IMR-90 (cell line): ENCODE results near the gene ZGRF1. TPM values are rescaled to one million over a fixed set of nuclear protein-coding genes. Genes with fewer than 3 reads are reported as not detected.

Experiments used
- ATAC-seq: fragments of 200-7000 bp; cut with Tn5 transposase; 2 replicates; pipeline ENCODE4 v1.9.1; 2020; ENCODE audit warnings: low read depth, mild to moderate bottlenecking, moderate library complexity
- BruUV-seq: library from RNA; stranded (reverse); fragments of 400-500 nt; replicated peaks from 2 replicates; lab custom pipeline; 2021; lab: Mats Ljungman, UMichigan
- CTCF ChIA-PET: fragments of 300-600 bp; formaldehyde crosslinking; extraction: SDS; loops from one replicate; lab custom pipeline; 2021; ENCODE audit warnings: antibody characterized with exemption; lab: Yijun Ruan, JAX
- POLR2A ChIA-PET: fragments of 300-600 bp; sonication (Branson Sonifier 250); formaldehyde crosslinking; loops from one replicate; lab custom pipeline; 2022; ENCODE audit warnings: antibody characterized with exemption; ENCODE audit not compliant: unreplicated experiment; lab: Charles Lee
- DNase-seq: peaks from one replicate; pipeline ENCODE4 v3.0.0; 2013
- H2AFZ ChIP-seq: replicated peaks from 2 replicates; pipeline ENCODE3; 2013; ENCODE audit warnings: low read length, mild to moderate bottlenecking; ENCODE audit not compliant: poor library complexity
- H2AK5ac ChIP-seq: 2 replicates; pipeline ENCODE4 v1.6.1; 2013; ENCODE audit warnings: low read depth, low read length, inconsistent platforms
- H2AK9ac ChIP-seq: replicated peaks from 2 replicates; pipeline ENCODE3; 2013; ENCODE audit warnings: mild to moderate bottlenecking, low read depth, low read length, moderate library complexity; ENCODE audit not compliant: poor library complexity
- H2BK120ac ChIP-seq: 2 replicates; pipeline ENCODE4 v1.6.1; 2013; ENCODE audit warnings: low read depth, low read length, inconsistent platforms
- H2BK15ac ChIP-seq: 3 replicates; pipeline ENCODE4 v1.6.1; 2013; ENCODE audit warnings: low read depth, low read length, inconsistent platforms
- H2BK20ac ChIP-seq: 2 replicates; pipeline ENCODE4 v1.6.1; 2013; ENCODE audit warnings: low read depth, mild to moderate bottlenecking, inconsistent platforms, low read length, moderate library complexity
- H2BK5ac ChIP-seq: 2 replicates; pipeline ENCODE4 v1.6.1; 2013; ENCODE audit warnings: mild to moderate bottlenecking, low read depth, low read length, inconsistent platforms; ENCODE audit not compliant: poor library complexity, severe bottlenecking
- H3K14ac ChIP-seq: replicated peaks from 2 replicates; pipeline ENCODE4 v1.6.1; 2013; ENCODE audit warnings: low read depth, low read length, inconsistent platforms
- H3K18ac ChIP-seq: 2 replicates; pipeline ENCODE4 v1.6.1; 2013; ENCODE audit warnings: low read depth, low read length, control low read depth
- H3K23ac ChIP-seq: 2 replicates; pipeline ENCODE4 v1.6.1; 2013; ENCODE audit warnings: low read depth, low read length, inconsistent platforms
- H3K27ac ChIP-seq: 2 replicates; pipeline ENCODE4 v1.5.1; 2013; ENCODE audit warnings: mild to moderate bottlenecking, control low read depth, low read length; ENCODE audit not compliant: insufficient read depth
- H3K27me3 ChIP-seq: 2 replicates; pipeline ENCODE4 v1.6.1; 2013; ENCODE audit warnings: low read length; ENCODE audit not compliant: control insufficient read depth, insufficient read depth
- H3K36me3 ChIP-seq: 2 replicates; pipeline ENCODE4 v1.6.1; 2013; ENCODE audit warnings: low read length, mixed read lengths; ENCODE audit not compliant: control insufficient read depth, insufficient read depth
- H3K4ac ChIP-seq: 2 replicates; pipeline ENCODE4 v1.6.1; 2013; ENCODE audit warnings: low read depth, low read length, inconsistent platforms
- H3K4me1 ChIP-seq: 2 replicates; pipeline ENCODE4 v1.6.1; 2013; ENCODE audit warnings: low read length, mixed read lengths; ENCODE audit not compliant: control insufficient read depth, insufficient read depth
- H3K4me2 ChIP-seq: 2 replicates; pipeline ENCODE4 v1.6.1; 2013; ENCODE audit warnings: low read depth, mild to moderate bottlenecking, control low read depth, low read length, moderate library complexity
- H3K4me3 ChIP-seq: 2 replicates; pipeline ENCODE4 v1.5.1; 2013; ENCODE audit warnings: low read depth, mild to moderate bottlenecking, control low read depth, low read length, moderate library complexity; ENCODE audit not compliant: insufficient read depth
- H3K56ac ChIP-seq: 2 replicates; pipeline ENCODE4 v1.6.1; 2013; ENCODE audit warnings: low read length, inconsistent platforms; ENCODE audit not compliant: insufficient read depth; ENCODE audit errors: extremely low read depth
- H3K79me1 ChIP-seq, 2 experiments: 2 replicates each; pipeline ENCODE4 v1.6.1; 2013; ENCODE audit warnings: low read length in 2 of 2, inconsistent platforms in 1 of 2, low read depth in 1 of 2
- H3K9ac ChIP-seq: 2 replicates; pipeline ENCODE4 v1.6.1; 2013; ENCODE audit warnings: low read depth, low read length, control low read depth
- H3K9me1 ChIP-seq: 2 replicates; pipeline ENCODE4 v1.6.1; 2013; ENCODE audit warnings: low read length, inconsistent platforms; ENCODE audit not compliant: insufficient read depth
- H3K9me3 ChIP-seq: 2 replicates; pipeline ENCODE4 v1.6.1; 2013; ENCODE audit warnings: low read length; ENCODE audit not compliant: control insufficient read depth, insufficient read depth
- H4K20me1 ChIP-seq: 2 replicates; pipeline ENCODE4 v1.6.1; 2013; ENCODE audit warnings: low read length, inconsistent platforms; ENCODE audit not compliant: insufficient read depth
- H4K5ac ChIP-seq: 2 replicates; pipeline ENCODE4 v1.6.1; 2013; ENCODE audit warnings: mild to moderate bottlenecking, low read depth, low read length, control low read depth
- H4K8ac ChIP-seq, 2 experiments: 2 replicates each; pipeline ENCODE4 v1.6.1; 2013; ENCODE audit warnings: low read depth in 2 of 2, low read length in 2 of 2, control low read depth in 1 of 2, inconsistent platforms in 1 of 2
- H4K91ac ChIP-seq: 2 replicates; pipeline ENCODE4 v1.6.1; 2013; ENCODE audit warnings: low read depth, low read length, inconsistent platforms; ENCODE audit not compliant: insufficient read depth
- USF2 ChIP-seq: fragments of 150-350 bp; IDR thresholded peaks from 2 replicates; pipeline ENCODE4 v1.6.1; 2017; ENCODE audit warnings: mild to moderate bottlenecking, antibody characterized with exemption, low read length, low read depth
- WGBS, 2 experiments: methylation state at CpG; one replicate each; pipeline versions ENCODE4 v1.1.5 to v1.1.7; 2013; ENCODE audit warnings: missing lambda C conversion rate in 2 of 2; ENCODE audit not compliant: insufficient read length in 1 of 2; ENCODE audit errors: extremely low coverage in 2 of 2; 5-methylcytosine and 5-hydroxymethylcytosine counted together
- dilution Hi-C: fragments of 300-500 bp; cut with HindIII; formaldehyde crosslinking; loops from one replicate; pipeline ENCODE4 v1.14.3; 2018; ENCODE audit warnings: low sequenced_read_pairs; ENCODE audit not compliant: unreplicated experiment
- in situ Hi-C: fragments of 300-500 bp; cut with MboI; formaldehyde crosslinking; loops from 3 replicates; pipeline ENCODE4 v1.14.3; 2019; ENCODE audit warnings: low sequenced_read_pairs, inconsistent platforms, mixed read lengths
- intact Hi-C: fragments of 100-400 bp; cut with micrococcal nuclease; formaldehyde crosslinking; loops from 2 replicates; pipeline ENCODE4 v1.10.0; 2022
- polyA plus RNA-seq, 3 experiments: library from polyadenylated mRNA; depleted of rRNA; stranded (reverse); fragments of >200 nt; gene quantifications; 2 replicates each; pipeline ENCODE4 v1.2.3, GENCODE V29; 2012; ENCODE audit warnings: low replicate concordance in 1 of 3
- total RNA-seq: library from RNA; depleted of rRNA; stranded (reverse); fragments of >200 nt; gene quantifications from 2 replicates; pipeline ENCODE4 v1.2.3, GENCODE V29; 2012

The ZGRF1 gene
- total and polyA plus RNA-seq, 2 of the 4 experiments (the other 2 are of a cell fraction), result 2.8 to 5.6 TPM

- no TSS peak for BruUV-seq
- no peaks in the 10 kb centered on the region for H3K4me1 ChIP-seq
- dilution Hi-C loops (no loop called here), in situ Hi-C loops (no loop called here), intact Hi-C loops (no loop called here)
- no peak overlapping the region for H2BK5ac ChIP-seq
- no peaks in the 10 kb centered on the region for H3K79me1 ChIP-seq
- H2AK5ac ChIP-seq, result no peak overlapping the region
- DNase-seq (no peak), ATAC-seq (no peak)
- no peak overlapping the region for H3K4me2 ChIP-seq
- no peak overlapping the region for H4K5ac ChIP-seq
- H3K23ac ChIP-seq, result no peak overlapping the region
- H3K36me3 ChIP-seq, result no peaks in the 10 kb centered on the region
- H2AK9ac ChIP-seq, result no peak overlapping the region
- H2BK15ac ChIP-seq, result no peak overlapping the region
- H3K9ac ChIP-seq, result no peak overlapping the region
- H2AFZ ChIP-seq, result no peak overlapping the region
- no peak overlapping the region for H3K4me3 ChIP-seq
- no peaks in the 10 kb centered on the region for H3K9me3 ChIP-seq
- no peak overlapping the region for H2BK20ac ChIP-seq
- H4K8ac ChIP-seq, result no peak overlapping the region
- no peak overlapping the region for H3K27ac ChIP-seq
- H3K9me1 ChIP-seq, result no peaks in the 10 kb centered on the region
- no peak overlapping the region for H3K18ac ChIP-seq
- no peaks in the 10 kb centered on the region for H3K27me3 ChIP-seq
- no peak overlapping the region for H3K56ac ChIP-seq
- no peak overlapping the region for H2BK120ac ChIP-seq
- WGBS, 2 experiments, result 100% methylated on average over 4 of the region's 25 CpGs; no CpG with 5 or more reads in 1 of the 2 experiments
- POLR2A ChIA-PET, result no interaction called here
- no peak overlapping the region for H3K14ac ChIP-seq
- H4K91ac ChIP-seq, result no peak overlapping the region
- no peaks in the 10 kb centered on the region for H4K20me1 ChIP-seq
- CTCF ChIA-PET, result interaction anchor here (0.6 to 1.1 kb wide), 2 partner anchors 23 to 421 kb away, joined by 3 read pairs; no protein-coding TSS in a partner anchor
- no peak overlapping the region for H3K4ac ChIP-seq
- TF ChIP-seq USF2, result no peak
Observed at GRCh38 chr4:112564706-112565270, 71.9 kb downstream of the ZGRF1 start.
